IMR-90 (cell line): ENCODE results near the gene PLCZ1. TPM values are rescaled to one million over a fixed set of nuclear protein-coding genes. Genes with fewer than 3 reads are reported as not detected.

Experiments used
- ATAC-seq: fragments of 200-7000 bp; cut with Tn5 transposase; 2 replicates; pipeline ENCODE4 v1.9.1; 2020; ENCODE audit warnings: low read depth, mild to moderate bottlenecking, moderate library complexity
- BruUV-seq: library from RNA; stranded (reverse); fragments of 400-500 nt; replicated peaks from 2 replicates; lab custom pipeline; 2021; lab: Mats Ljungman, UMichigan
- CTCF ChIA-PET: fragments of 300-600 bp; formaldehyde crosslinking; extraction: SDS; loops from one replicate; lab custom pipeline; 2021; ENCODE audit warnings: antibody characterized with exemption; lab: Yijun Ruan, JAX
- POLR2A ChIA-PET: fragments of 300-600 bp; sonication (Branson Sonifier 250); formaldehyde crosslinking; loops from one replicate; lab custom pipeline; 2022; ENCODE audit warnings: antibody characterized with exemption; ENCODE audit not compliant: unreplicated experiment; lab: Charles Lee
- DNase-seq: peaks from one replicate; pipeline ENCODE4 v3.0.0; 2013
- H2AFZ ChIP-seq: replicated peaks from 2 replicates; pipeline ENCODE3; 2013; ENCODE audit warnings: low read length, mild to moderate bottlenecking; ENCODE audit not compliant: poor library complexity
- H2AK5ac ChIP-seq: 2 replicates; pipeline ENCODE4 v1.6.1; 2013; ENCODE audit warnings: low read depth, low read length, inconsistent platforms
- H2AK9ac ChIP-seq: replicated peaks from 2 replicates; pipeline ENCODE3; 2013; ENCODE audit warnings: mild to moderate bottlenecking, low read depth, low read length, moderate library complexity; ENCODE audit not compliant: poor library complexity
- H2BK120ac ChIP-seq: 2 replicates; pipeline ENCODE4 v1.6.1; 2013; ENCODE audit warnings: low read depth, low read length, inconsistent platforms
- H2BK15ac ChIP-seq: 3 replicates; pipeline ENCODE4 v1.6.1; 2013; ENCODE audit warnings: low read depth, low read length, inconsistent platforms
- H2BK20ac ChIP-seq: 2 replicates; pipeline ENCODE4 v1.6.1; 2013; ENCODE audit warnings: low read depth, mild to moderate bottlenecking, inconsistent platforms, low read length, moderate library complexity
- H2BK5ac ChIP-seq: 2 replicates; pipeline ENCODE4 v1.6.1; 2013; ENCODE audit warnings: mild to moderate bottlenecking, low read depth, low read length, inconsistent platforms; ENCODE audit not compliant: poor library complexity, severe bottlenecking
- H3K14ac ChIP-seq: replicated peaks from 2 replicates; pipeline ENCODE4 v1.6.1; 2013; ENCODE audit warnings: low read depth, low read length, inconsistent platforms
- H3K18ac ChIP-seq: 2 replicates; pipeline ENCODE4 v1.6.1; 2013; ENCODE audit warnings: low read depth, low read length, control low read depth
- H3K23ac ChIP-seq: 2 replicates; pipeline ENCODE4 v1.6.1; 2013; ENCODE audit warnings: low read depth, low read length, inconsistent platforms
- H3K27ac ChIP-seq: 2 replicates; pipeline ENCODE4 v1.5.1; 2013; ENCODE audit warnings: mild to moderate bottlenecking, control low read depth, low read length; ENCODE audit not compliant: insufficient read depth
- H3K27me3 ChIP-seq: 2 replicates; pipeline ENCODE4 v1.6.1; 2013; ENCODE audit warnings: low read length; ENCODE audit not compliant: control insufficient read depth, insufficient read depth
- H3K36me3 ChIP-seq: 2 replicates; pipeline ENCODE4 v1.6.1; 2013; ENCODE audit warnings: low read length, mixed read lengths; ENCODE audit not compliant: control insufficient read depth, insufficient read depth
- H3K4ac ChIP-seq: 2 replicates; pipeline ENCODE4 v1.6.1; 2013; ENCODE audit warnings: low read depth, low read length, inconsistent platforms
- H3K4me1 ChIP-seq: 2 replicates; pipeline ENCODE4 v1.6.1; 2013; ENCODE audit warnings: low read length, mixed read lengths; ENCODE audit not compliant: control insufficient read depth, insufficient read depth
- H3K4me2 ChIP-seq: 2 replicates; pipeline ENCODE4 v1.6.1; 2013; ENCODE audit warnings: low read depth, mild to moderate bottlenecking, control low read depth, low read length, moderate library complexity
- H3K4me3 ChIP-seq: 2 replicates; pipeline ENCODE4 v1.5.1; 2013; ENCODE audit warnings: low read depth, mild to moderate bottlenecking, control low read depth, low read length, moderate library complexity; ENCODE audit not compliant: insufficient read depth
- H3K56ac ChIP-seq: 2 replicates; pipeline ENCODE4 v1.6.1; 2013; ENCODE audit warnings: low read length, inconsistent platforms; ENCODE audit not compliant: insufficient read depth; ENCODE audit errors: extremely low read depth
- H3K79me1 ChIP-seq, 2 experiments: 2 replicates each; pipeline ENCODE4 v1.6.1; 2013; ENCODE audit warnings: low read length in 2 of 2, inconsistent platforms in 1 of 2, low read depth in 1 of 2
- H3K9ac ChIP-seq: 2 replicates; pipeline ENCODE4 v1.6.1; 2013; ENCODE audit warnings: low read depth, low read length, control low read depth
- H3K9me1 ChIP-seq: 2 replicates; pipeline ENCODE4 v1.6.1; 2013; ENCODE audit warnings: low read length, inconsistent platforms; ENCODE audit not compliant: insufficient read depth
- H3K9me3 ChIP-seq: 2 replicates; pipeline ENCODE4 v1.6.1; 2013; ENCODE audit warnings: low read length; ENCODE audit not compliant: control insufficient read depth, insufficient read depth
- H4K20me1 ChIP-seq: 2 replicates; pipeline ENCODE4 v1.6.1; 2013; ENCODE audit warnings: low read length, inconsistent platforms; ENCODE audit not compliant: insufficient read depth
- H4K5ac ChIP-seq: 2 replicates; pipeline ENCODE4 v1.6.1; 2013; ENCODE audit warnings: mild to moderate bottlenecking, low read depth, low read length, control low read depth
- H4K8ac ChIP-seq, 2 experiments: 2 replicates each; pipeline ENCODE4 v1.6.1; 2013; ENCODE audit warnings: low read depth in 2 of 2, low read length in 2 of 2, control low read depth in 1 of 2, inconsistent platforms in 1 of 2
- H4K91ac ChIP-seq: 2 replicates; pipeline ENCODE4 v1.6.1; 2013; ENCODE audit warnings: low read depth, low read length, inconsistent platforms; ENCODE audit not compliant: insufficient read depth
- BHLHE40 ChIP-seq: fragments of 150-350 bp; IDR thresholded peaks from 2 replicates; pipeline ENCODE4 v1.6.1; 2016; ENCODE audit warnings: mild to moderate bottlenecking, low read depth, low read length
- CHD1 ChIP-seq: IDR thresholded peaks from 2 replicates; pipeline ENCODE4 v1.6.1; 2012; ENCODE audit warnings: low read depth, low read length, improper control_type of control experiment
- ELK1 ChIP-seq: fragments of 150-350 bp; IDR thresholded peaks from 2 replicates; pipeline ENCODE4 v1.6.1; 2016; ENCODE audit warnings: low read depth, mild to moderate bottlenecking, low read length, moderate library complexity, borderline replicate concordance
- FOS ChIP-seq: fragments of 150-350 bp; IDR thresholded peaks from 2 replicates; pipeline ENCODE4 v1.6.1; 2016; ENCODE audit warnings: low read depth, low read length
- MAZ ChIP-seq: IDR thresholded peaks from 2 replicates; pipeline ENCODE4 v1.6.1; 2012; ENCODE audit warnings: low read depth, mild to moderate bottlenecking, low read length, improper control_type of control experiment, moderate library complexity, borderline replicate concordance
- MXI1 ChIP-seq: IDR thresholded peaks from 2 replicates; pipeline ENCODE4 v1.6.1; 2012; ENCODE audit warnings: low read depth, mild to moderate bottlenecking, low read length, moderate library complexity, borderline replicate concordance
- NFE2L2 ChIP-seq: fragments of 150-350 bp; IDR thresholded peaks from 2 replicates; pipeline ENCODE4 v1.6.1; 2016; ENCODE audit warnings: low read depth, mild to moderate bottlenecking, low read length
- POLR2A ChIP-seq: IDR thresholded peaks from 2 replicates; pipeline ENCODE4 v1.6.1; 2012; ENCODE audit warnings: mild to moderate bottlenecking, low read depth, low read length
- RAD21 ChIP-seq: IDR thresholded peaks from 2 replicates; pipeline ENCODE4 v1.6.1; 2012; ENCODE audit warnings: low read length, improper control_type of control experiment
- RFX5 ChIP-seq: IDR thresholded peaks from 2 replicates; pipeline ENCODE4 v1.8.0; 2012; ENCODE audit warnings: low read depth, mild to moderate bottlenecking, low read length, moderate library complexity
- USF2 ChIP-seq: fragments of 150-350 bp; IDR thresholded peaks from 2 replicates; pipeline ENCODE4 v1.6.1; 2017; ENCODE audit warnings: mild to moderate bottlenecking, antibody characterized with exemption, low read length, low read depth
- WGBS, 2 experiments: methylation state at CpG; one replicate each; pipeline versions ENCODE4 v1.1.5 to v1.1.7; 2013; ENCODE audit warnings: missing lambda C conversion rate in 2 of 2; ENCODE audit not compliant: insufficient read length in 1 of 2; ENCODE audit errors: extremely low coverage in 2 of 2; 5-methylcytosine and 5-hydroxymethylcytosine counted together
- dilution Hi-C: fragments of 300-500 bp; cut with HindIII; formaldehyde crosslinking; loops from one replicate; pipeline ENCODE4 v1.14.3; 2018; ENCODE audit warnings: low sequenced_read_pairs; ENCODE audit not compliant: unreplicated experiment
- in situ Hi-C: fragments of 300-500 bp; cut with MboI; formaldehyde crosslinking; loops from 3 replicates; pipeline ENCODE4 v1.14.3; 2019; ENCODE audit warnings: low sequenced_read_pairs, inconsistent platforms, mixed read lengths
- intact Hi-C: fragments of 100-400 bp; cut with micrococcal nuclease; formaldehyde crosslinking; loops from 2 replicates; pipeline ENCODE4 v1.10.0; 2022
- polyA plus RNA-seq, 3 experiments: library from polyadenylated mRNA; depleted of rRNA; stranded (reverse); fragments of >200 nt; gene quantifications; 2 replicates each; pipeline ENCODE4 v1.2.3, GENCODE V29; 2012; ENCODE audit warnings: low replicate concordance in 1 of 3
- total RNA-seq: library from RNA; depleted of rRNA; stranded (reverse); fragments of >200 nt; gene quantifications from 2 replicates; pipeline ENCODE4 v1.2.3, GENCODE V29; 2012

PLCZ1 gene
- total and polyA plus RNA-seq, 2 of the 4 experiments (the other 2 are of a cell fraction), result not detected

GRCh38 chr12:18753481-18754123 lies 15.8 kb upstream of the PLCZ1 start:
- ATAC-seq (peak; percentile 21), DNase-seq (peak; percentile 12)
- H3K4me1 ChIP-seq, result peaks cover 17% of the 10 kb centered on the region
- H3K56ac ChIP-seq, result no peak overlapping the region
- no TSS peak for BruUV-seq
- WGBS, 2 experiments, result 20% methylated on average over 2 of the region's 16 CpGs; no CpG with 5 or more reads in 1 of the 2 experiments
- H3K4me2 ChIP-seq, result peak overlapping the region; percentile 8; the same call in 1 of the 2 replicates
- H2AK5ac ChIP-seq, result peak overlapping the region; percentile 64
- intact Hi-C loops (no loop called here), in situ Hi-C loops (no loop called here), dilution Hi-C loops (no loop called here)
- peak overlapping the region; percentile 48 for H2BK20ac ChIP-seq
- H3K23ac ChIP-seq, result peak overlapping the region; percentile 32; the same call in 1 of the 2 replicates
- H3K18ac ChIP-seq, result peak overlapping the region; percentile 30; the same call in 1 of the 2 replicates
- TF ChIP-seq MXI1, result no peak
- TF ChIP-seq POLR2A, result no peak
- no peak for TF ChIP-seq MAZ
- TF ChIP-seq RFX5, result no peak
- no peak for TF ChIP-seq USF2
- TF ChIP-seq NFE2L2, result no peak
- TF ChIP-seq CHD1, result no peak
- no peak for TF ChIP-seq ELK1
- TF ChIP-seq BHLHE40, result no peak
- no peak for TF ChIP-seq RAD21
- TF ChIP-seq FOS, result no peak
- H3K14ac ChIP-seq, result peak overlapping the region; percentile 74
- POLR2A ChIA-PET, result no interaction called here
- no peak overlapping the region for H2AK9ac ChIP-seq
- no peak overlapping the region for H3K4me3 ChIP-seq
- peak overlapping the region; percentile 7 for H3K27ac ChIP-seq
- H2BK120ac ChIP-seq, result peak overlapping the region; percentile 86
- H2BK15ac ChIP-seq, result peak overlapping the region; percentile 41; the same call in 1 of the 3 replicates
- H4K20me1 ChIP-seq, result no peaks in the 10 kb centered on the region
- H4K91ac ChIP-seq, result peak overlapping the region; percentile 52
- CTCF ChIA-PET, result no interaction called here
- H4K8ac ChIP-seq, result peak overlapping the region; percentile 32 to 38; a peak in 2 of 4 replicates
- no peaks in the 10 kb centered on the region for H3K36me3 ChIP-seq
- H3K4ac ChIP-seq, result peak overlapping the region; percentile 65
- H2AFZ ChIP-seq, result peak overlapping the region; percentile 60
- H4K5ac ChIP-seq, result no peak overlapping the region; the same call in 1 of the 2 replicates
- H3K9ac ChIP-seq, result no peak overlapping the region
- H3K27me3 ChIP-seq, result no peaks in the 10 kb centered on the region
- H3K9me1 ChIP-seq, result peaks cover 19% of the 10 kb centered on the region
- H2BK5ac ChIP-seq, result no peak overlapping the region
- no peaks in the 10 kb centered on the region for H3K79me1 ChIP-seq
- no peaks in the 10 kb centered on the region for H3K9me3 ChIP-seq
